Inferior parietal cortex (tissue), 1 donor: ENCODE results near the gene HDAC1.

Experiments used
- DNase-seq: peaks from one replicate; pipeline ENCODE4 v3.0.0-alpha.2; 2016; ENCODE audit errors: extremely low spot score

Gene HDAC1

DNA sequence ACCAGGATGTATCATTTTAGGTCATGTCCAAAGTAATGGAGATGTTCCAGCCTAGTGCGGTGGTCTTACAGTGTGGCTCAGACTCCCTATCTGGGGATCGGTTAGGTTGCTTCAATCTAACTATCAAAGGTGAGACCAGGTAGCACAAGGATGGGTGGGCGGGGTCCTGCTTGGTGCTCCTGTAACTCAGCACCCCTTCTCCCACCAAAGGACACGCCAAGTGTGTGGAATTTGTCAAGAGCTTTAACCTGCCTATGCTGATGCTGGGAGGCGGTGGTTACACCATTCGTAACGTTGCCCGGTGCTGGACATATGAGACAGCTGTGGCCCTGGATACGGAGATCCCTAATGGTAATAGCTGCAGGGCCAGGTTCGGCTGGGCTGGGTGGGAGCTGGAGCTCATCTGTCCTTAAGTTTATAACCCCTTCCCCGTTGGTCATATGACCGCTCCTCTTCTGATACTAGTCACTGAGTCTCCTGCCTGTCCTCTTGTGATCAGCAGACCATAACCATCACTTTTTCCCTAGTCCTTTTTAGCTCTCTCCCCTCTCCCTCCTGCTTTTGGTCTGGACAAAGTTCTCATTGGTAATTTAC, 38.8 kb downstream of the HDAC1 start:
- no peak for DNase-seq

DNA sequence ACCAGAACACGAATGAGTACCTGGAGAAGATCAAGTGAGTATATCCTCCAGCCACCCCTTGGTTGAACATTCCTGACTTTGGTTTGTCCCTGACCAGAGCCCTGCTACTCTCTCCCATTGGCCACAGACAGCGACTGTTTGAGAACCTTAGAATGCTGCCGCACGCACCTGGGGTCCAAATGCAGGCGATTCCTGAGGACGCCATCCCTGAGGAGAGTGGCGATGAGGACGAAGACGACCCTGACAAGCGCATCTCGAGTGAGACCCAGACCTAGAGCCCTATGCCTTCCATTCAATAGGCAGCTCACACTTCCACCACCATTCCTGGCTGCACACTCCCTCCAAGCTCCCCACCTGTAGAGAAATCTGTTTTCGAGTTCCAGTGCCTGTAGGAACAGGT, 39.7 kb downstream of the HDAC1 start:
- no peak for DNase-seq

DNA sequence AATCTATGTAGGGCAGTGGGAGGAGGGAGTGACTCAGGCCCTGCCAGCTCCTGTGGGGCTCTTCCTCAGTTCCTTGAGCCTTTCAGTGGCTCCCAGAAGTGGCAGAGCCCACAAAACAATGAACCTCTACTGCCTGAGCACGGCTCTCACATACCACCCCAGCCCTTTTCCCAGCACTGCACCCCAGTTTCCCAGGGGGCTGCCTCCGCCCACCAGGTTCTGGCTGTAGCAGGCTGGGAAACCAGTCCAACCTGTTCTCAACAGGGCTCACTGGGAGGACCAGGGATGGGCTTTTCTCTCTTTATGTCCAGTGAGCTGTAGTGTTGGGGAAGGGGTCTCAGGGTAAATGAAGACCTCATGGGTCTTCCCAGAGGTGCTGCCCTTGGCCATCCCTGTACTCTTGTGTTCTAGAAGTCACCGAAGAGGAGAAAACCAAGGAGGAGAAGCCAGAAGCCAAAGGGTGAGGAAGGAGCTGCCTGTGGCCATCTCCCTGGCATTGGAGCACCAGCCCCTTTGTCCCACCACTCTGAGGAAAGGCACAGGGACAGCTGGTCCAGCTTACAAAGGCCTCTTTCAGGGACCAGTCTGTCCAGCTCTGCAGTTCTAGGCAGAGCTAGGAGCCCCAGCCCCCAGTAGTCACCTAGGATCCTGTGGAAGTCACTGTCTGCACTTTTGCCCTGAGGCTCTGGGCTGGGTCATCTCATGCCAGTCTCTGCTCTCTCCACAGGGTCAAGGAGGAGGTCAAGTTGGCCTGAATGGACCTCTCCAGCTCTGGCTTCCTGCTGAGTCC, 40.6 kb downstream of the HDAC1 start:
- DNase-seq = no peak

DNA sequence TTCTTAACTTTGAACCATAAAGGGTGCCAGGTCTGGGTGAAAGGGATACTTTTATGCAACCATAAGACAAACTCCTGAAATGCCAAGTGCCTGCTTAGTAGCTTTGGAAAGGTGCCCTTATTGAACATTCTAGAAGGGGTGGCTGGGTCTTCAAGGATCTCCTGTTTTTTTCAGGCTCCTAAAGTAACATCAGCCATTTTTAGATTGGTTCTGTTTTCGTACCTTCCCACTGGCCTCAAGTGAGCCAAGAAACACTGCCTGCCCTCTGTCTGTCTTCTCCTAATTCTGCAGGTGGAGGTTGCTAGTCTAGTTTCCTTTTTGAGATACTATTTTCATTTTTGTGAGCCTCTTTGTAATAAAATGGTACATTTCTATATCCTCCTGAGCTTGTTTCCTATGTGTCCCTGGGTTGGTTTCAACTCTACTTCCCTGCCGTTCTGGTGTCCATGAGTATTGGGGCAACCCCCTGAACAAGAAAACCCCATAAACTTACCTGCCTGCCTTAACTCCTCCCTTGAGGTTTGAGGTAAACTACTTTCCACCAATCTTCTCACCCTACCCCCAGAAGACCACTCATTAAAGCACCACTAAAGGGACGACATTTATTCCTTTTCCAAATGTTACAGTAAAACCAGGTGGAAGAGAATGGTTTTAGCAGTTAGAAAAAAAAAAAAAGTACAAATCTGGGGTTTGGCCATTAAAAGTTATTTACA, 41.5 kb downstream of the HDAC1 start:
- DNase-seq = no peak

DNA sequence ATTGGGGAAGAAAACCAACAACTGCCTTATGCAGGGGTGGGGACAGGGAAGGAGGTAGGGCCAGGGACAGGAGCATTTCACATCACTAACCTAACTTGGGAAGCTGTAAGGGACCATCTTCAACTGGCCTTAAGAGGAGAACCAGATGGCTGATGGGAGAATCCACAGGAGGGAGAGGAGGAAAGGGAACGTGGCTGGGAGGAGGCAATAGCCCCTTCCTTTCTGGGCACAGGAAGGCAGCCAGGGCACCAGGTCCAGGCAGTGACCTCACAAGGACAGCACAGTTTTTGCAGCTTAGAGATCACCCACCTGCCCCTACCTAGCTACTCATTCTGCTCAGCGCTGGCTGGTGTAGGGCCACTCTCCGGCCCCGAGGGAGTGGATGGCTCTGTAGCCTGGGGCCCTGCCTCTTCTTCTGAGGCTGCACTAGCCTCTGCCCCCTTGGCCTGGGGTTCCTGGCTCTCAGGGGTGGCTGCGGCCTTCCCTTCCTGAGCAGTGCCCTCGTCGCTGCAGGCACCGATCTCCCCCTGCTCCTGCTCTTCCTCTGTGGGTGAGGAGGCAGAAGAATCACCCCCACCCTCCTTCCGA, 42.5 kb downstream of the HDAC1 start:
- DNase-seq = no peak

DNA sequence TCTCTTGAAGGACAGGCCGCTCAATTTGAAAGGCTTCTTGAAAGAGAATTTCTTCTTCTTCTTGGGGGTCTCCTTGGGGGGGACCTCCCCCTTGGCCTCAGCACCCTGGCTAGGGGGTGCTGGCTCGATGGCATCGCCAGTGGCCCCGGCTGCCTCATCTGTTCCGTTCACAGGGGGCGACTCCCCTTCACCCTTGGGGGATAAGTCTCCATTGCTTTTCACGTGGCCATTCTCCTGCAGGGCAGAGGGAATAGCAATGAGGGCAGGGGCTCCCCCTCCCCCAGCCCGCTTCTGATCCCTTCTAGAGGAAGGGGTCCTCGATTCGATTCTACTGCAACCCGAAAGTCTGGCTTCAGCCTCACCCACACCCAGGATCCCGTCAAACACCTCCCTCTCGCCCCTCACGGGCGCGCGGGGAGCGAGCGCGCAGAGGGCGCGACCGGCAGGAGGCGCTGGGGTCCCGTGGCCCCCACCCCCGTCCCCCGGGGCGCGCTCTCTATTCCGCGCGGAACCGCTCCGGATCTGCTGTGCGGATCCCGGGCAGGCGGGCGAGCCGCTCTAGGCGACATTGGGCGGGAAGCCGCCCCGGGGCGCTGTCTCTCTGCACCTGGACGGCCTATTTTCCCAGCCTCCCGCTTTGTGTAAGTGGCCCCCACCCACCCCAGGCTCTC, 43.1 kb downstream of the HDAC1 start:
- no peak for DNase-seq

DNA sequence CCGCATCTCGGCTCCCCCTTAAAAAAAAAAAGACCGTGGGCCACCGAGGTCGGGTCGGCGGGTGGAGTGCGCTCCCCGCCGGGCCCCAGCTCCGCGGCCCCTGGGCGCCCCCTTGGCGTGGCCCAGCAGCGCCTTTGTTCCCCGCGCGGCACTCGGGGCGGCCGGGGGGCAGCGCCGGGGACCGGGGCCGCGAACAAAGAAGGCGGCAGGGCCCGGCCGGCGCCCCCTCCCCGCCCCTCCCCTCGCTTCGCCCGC, 43.6 kb downstream of the HDAC1 start:
- DNase-seq = no peak

DNA sequence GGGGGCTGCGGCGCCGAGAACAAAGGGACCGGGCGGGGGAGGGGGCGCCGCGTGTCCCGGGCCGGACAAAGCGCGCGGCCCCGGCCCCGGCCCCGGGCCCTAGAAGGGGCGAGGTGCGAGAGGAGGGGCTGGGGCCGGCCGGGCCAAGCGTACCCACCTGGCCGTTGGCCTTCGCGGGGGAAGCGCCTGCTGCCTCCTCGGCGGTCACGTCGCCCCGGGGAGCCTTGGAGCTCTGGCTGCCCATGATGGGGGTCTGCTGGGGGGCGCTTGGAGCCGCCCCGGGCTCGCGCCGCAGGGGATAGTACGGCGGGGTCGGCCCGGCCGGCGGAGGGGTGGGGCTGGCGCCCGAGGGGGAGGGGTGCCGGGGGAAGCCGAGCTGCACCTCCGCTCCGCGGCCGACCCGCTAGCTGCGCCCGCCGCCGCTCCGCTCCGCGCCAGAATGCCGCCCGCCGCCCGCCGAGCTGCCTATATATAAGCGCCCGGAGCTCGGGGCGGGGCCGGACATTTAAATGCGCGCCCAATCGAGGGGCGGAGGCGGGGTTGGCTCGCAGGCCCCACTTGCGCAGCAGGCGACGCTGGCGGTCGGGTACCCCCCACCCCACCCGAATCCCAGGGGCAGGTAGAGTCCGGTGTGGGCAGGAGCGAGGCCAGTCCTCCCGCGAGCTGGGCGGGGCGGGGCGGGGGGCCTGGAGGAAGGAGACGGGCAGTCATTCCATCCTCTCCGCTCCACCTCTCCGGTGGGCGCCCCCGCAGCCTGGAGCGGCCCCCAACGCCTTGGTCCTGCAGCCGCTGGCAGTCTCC, 44.1 kb downstream of the HDAC1 start, which contains the start of gene MARCKSL1:
Gene MARCKSL1 (minus strand): TSS at position 444 of the 801 bp plus-strand sequence. CDS start 200 bp downstream, at position 244.
- peak; percentile 79 for DNase-seq

DNA sequence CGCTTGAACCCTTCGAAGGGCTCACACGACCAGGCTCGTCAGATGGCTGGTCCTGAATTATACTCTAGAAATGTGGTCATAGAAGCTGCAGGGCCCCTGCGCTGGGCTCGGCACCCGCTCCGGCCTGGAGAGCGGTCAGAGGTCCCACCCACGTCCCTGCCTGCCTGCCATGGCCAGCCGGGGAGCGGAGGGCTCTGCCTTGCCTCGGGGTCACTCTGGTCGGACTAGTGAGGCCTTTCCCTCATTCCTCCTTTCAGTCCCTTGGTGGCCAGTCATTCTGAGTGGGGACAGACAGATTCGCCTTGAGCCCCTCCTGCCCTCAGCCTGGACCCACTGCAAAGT, 44.7 kb downstream of the HDAC1 start:
- DNase-seq = no peak

DNA sequence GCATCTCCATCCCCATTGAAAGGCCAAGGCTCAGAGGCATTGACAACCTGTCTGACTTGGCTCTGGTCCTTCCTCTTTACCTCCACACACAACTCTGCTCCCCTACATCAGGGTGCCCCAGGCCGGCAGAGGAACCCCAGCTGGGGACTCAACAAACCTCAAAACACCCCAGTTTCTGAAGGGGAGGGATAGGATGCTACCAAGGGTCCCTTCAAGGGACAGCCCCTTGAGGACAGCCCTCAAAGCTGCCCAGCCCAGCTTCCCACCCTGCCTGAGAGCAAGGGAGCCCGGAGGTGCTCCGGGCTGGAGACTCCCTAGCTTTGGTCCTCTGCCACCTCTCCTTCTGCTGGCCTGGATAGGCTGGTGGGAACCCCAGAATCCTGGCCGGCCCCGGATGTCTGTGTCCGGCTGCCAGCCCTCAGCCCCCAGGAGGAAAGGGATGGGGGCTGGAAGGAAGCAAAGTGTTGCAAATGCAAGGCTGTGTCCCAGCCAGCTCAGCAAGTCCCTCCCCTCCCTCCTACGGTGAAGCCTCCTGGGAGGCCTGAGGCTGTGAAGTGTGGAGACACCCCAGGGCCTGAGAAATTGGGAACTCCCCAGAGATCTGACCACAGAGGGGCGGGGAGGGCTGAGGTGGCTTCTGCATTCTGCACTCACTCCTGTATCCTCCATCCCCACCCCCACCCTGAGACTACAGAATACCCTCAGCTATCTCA, 45.2 kb downstream of the HDAC1 start:
- DNase-seq = no peak

DNA sequence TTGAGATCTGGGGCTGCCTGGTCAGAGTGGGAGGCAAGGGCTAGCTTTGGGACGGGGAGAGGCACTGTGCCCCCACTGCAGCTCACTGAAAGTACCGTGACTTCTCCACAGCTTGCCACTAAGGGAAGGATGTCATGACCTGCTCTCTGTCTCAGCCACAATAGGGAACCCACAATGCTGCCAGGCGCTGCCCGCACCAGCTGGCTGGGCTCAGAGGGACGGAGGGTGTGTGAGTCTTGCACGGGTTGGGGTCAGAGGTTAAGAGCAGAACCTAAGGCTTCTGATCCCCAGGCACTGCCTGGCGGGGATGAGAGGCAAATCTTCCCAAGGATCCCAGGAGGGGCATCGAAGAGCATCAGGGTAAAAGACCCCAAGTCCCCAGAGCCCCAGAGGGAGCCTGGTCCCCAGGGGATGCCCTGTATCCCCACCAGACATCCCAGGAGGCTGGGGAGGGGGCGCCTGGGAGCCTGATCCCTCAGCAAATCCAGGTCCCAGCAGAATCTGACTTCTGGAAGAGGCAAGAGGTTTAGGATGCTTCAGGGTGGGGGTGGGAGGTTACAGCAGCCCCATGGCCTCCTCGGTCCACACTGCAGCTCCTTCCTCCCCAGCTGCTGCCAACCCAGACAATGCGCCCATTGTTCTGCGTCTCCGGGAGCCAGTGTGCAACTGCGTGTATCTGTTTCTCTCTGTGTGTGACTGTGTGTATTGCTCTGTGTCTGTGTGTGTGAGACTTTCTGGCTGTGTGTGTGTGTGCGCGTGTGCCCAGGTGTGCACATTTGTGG, 46.2 kb downstream of the HDAC1 start:
- peak; percentile 83 for DNase-seq

DNA sequence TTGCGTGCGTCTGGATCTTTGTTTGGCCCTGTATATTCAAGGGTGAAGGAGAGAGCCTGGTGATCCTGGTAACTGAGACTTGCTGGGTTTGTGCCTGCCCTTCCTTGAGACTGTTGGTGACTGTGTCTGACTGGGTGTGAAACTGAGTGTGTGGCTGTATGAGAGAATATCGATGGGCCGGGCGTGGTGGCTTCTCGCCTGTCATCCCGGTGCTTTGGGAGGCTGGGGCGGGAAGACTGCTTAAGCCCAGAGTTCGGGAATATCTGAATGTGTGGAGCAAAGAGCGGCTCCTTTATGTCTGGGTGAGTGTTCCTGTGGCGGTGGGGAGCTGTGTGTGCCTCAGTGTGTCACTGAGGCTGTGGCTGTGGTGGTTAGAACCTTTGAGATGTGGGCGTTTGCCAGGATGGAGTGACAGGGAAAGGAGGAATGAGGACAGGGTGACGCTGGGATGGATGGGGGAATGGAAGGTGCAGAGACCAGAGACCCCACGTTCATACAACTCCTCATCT, 46.8 kb downstream of the HDAC1 start:
- no peak for DNase-seq

DNA sequence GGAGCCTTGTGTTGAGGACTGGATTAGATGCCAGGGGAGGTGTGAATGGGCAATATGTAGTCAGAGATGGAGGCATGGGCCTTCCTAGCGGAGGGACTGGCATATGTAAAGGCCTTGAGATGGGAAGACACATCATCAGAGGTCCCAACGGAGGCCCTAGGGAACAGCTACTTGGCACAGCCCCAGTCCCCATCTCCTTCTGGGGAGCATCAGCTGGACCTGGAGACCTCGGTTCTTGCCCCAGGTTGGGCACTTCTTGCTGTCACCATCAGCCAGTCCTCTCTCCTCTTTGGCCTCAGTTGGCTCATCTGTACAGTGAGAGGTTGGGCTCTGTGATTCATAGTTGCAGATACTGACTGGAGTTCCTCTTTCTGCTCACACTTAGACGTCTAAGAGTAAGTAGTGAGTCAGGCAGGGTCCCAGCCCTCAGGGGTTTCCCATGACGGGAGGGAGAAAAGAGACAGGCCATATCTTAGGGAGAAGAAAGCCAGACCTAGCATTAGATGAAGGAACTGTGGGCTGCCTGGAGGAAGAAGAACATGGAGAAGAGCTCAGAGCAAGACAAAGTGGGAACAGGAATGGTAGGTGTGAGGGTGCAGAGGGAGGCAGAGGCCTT, 47.6 kb downstream of the HDAC1 start:
- no peak for DNase-seq

DNA sequence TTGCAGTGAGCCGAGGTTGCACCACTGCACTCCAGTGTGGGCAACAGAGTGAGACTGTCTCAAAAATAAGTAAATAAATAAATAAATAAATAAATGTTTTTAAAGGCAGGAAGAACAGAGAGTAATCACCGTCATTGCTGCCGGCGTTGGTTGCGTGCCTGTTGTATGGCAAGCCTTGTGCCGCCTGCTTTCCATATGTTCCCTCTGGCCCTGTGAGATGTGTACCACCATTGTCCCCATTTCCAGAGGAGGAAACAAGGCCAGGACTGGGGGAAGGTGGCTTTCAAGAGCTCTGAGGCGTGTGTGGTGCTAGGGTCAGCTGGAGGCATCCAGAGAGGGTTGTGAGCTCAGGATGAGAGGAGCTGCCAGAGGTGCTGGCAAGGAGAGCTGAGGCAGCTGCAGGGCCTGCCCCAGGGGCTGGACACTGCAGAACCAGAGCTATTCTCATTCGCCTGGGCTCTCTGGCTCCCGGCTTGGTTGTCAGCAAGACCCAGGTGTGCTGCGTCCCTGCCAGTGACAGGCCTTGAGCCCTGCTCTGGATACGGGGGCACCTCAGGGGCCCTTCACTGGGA, 49.4 kb downstream of the HDAC1 start:
- DNase-seq = no peak

DNA sequence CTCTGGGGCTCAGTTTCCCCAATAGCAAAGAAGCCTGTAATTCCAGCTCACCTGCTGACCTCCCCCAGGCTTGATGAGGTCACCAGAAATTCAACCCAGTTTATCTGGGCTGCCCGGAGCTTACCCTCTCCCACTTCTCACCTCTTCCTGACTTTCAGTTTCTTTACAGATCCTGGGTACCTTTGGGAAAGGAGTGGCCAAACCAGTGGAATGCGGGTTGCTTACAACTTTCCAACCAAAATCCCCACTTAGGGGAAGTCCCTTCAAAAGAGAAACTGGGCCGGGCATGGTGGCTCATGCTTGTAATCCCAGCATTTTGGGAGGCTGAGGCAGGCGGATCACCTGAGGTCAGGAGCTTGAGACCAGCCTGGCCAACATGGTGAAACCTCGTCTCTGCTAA, 50.1 kb downstream of the HDAC1 start:
- no peak for DNase-seq

DNA sequence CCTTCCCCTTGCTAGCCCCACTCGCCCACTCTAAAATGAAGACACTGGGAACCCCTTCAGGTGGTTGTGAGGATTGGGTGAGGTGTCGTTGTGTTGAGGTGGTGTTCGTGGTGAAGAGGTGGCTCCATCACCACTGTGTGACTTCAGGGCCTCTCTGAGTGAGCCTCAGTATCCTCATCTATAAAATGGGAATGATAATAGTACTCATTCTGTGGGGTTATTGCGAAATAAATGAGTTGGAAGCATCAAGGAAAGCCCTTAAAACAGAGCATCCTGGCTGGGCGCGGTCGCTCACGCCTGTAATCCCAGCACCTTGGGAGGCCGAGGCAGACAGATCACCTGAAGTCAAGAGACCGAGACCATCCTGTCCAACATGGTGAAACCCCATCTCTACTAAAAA, 50.8 kb downstream of the HDAC1 start:
- no peak for DNase-seq

DNA sequence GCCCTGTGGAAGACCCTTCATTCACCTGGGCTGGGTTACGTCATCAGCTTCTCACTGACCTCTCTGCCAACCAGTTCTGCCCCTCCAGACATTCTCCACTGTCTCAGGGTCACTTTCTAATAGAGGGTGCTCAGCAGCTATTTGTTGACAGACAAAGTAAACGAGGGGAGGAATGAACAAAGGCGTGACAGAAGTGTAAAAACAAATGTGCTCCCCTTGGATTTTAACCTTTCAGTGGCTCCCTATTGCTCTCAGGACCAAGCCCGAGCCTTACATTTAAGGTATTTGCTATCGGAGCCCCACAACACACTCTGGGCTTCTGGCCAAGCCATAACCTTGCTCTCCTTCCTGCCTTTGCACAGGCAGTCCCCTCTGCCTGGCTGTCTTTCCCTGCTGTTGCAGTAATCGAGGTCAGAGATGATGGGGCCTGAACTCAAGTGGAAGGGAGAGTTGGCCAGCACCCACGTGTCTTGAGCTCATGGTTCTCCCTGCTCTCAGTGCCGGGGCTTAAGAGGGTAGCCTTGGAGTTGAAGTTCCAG, 53.5 kb downstream of the HDAC1 start:
- DNase-seq = no peak

DNA sequence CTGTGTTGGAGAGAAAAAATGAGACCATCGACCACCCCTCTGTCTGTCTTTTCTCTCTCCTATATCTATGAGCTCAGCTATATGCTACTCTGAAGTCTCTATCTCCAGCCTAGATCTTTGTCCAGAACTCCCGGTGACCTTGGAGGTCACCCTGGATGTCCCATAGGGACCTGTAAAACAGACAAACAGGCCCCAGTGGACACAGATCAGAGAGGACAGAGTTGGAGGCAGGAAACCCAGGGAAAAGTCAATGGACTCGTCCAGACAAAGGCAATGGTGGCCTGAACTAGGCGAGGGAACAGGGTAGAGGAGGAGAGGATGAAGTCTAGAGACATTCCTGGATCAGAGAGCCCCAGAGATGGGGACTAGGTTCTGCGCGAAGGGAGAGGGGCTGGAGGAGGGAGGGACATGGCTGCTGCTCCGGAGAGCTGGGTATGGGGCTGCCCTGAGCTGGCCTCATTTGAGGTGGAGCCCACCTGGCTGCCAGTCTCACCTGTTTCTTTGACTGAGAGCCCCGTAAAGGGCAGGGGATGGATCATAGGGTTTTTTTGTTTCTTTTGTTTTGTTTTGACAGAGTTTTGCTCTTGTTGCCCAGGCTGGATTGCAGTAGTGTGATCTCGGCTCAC, 54.8 kb downstream of the HDAC1 start:
- DNase-seq = no peak
